HG03097 (cell line): ENCODE data around the gene THRB.

ENCODE experiments used
- ATAC-seq: cut with Tn5 transposase; IDR thresholded peaks from one replicate; pipeline ENCODE4 v1.9.1; 2021; ENCODE audit not compliant: unreplicated experiment, low FRiP score

THRB gene

GRCh38 chr3:24386458-24386857 lies 108.2 kb downstream of the THRB start:
- ATAC-seq: no peak

- no peak for ATAC-seq
These were observed 109.5 kb downstream of the THRB start for GRCh38 chr3:24385012-24385615.

- no peak for ATAC-seq
These were observed 112.0 kb downstream of the THRB start for GRCh38 chr3:24382647-24383046.

DNA sequence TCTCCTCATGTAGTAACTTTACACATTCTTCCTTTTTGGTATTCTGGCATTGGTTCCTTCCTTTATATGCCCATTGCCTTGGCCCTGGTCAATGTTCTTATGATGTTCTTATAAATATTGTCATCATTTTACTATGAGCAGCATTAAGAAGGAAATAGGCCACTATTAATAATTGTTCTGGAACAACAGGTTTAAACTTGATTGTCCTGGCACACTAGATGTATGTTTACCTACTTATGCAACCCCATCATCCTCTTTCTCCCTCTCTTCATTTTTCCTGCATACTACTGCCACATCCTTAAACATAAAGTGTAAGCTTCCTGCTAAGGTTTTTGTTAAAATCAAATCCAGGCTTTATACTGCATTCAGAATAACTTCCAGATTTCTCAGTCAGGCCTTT lies 114.7 kb downstream of the THRB start:
- no peak for ATAC-seq

- no peak for ATAC-seq
These were observed 116.3 kb downstream of the THRB start for GRCh38 chr3:24378313-24378712.

GRCh38 chr3:24377218-24377993 lies 117.2 kb downstream of the THRB start:
- no peak for ATAC-seq

GRCh38 chr3:24375947-24376384 lies 118.7 kb downstream of the THRB start:
- ATAC-seq: no peak

DNA sequence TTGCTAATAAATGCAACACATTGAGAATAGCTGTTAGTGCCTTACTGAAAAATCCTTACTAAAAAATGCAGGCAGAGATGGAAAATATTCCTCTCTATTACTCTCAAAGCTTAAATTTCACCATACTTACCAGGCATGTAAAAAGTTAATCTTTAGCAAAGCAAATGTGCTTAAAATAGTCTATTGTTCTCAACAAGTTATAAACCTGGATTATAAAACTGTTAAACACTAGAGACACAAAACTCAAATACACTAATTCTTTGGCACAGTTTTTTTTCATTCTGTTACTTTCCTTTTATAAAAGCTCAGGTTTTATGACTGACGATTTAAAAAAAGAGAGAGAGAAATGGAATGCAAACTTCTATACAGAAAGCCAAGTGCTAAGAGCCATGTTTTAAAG lies 119.8 kb downstream of the THRB start:
- ATAC-seq: no peak

- no peak for ATAC-seq
These were observed 121.3 kb downstream of the THRB start for GRCh38 chr3:24373198-24373959.

DNA sequence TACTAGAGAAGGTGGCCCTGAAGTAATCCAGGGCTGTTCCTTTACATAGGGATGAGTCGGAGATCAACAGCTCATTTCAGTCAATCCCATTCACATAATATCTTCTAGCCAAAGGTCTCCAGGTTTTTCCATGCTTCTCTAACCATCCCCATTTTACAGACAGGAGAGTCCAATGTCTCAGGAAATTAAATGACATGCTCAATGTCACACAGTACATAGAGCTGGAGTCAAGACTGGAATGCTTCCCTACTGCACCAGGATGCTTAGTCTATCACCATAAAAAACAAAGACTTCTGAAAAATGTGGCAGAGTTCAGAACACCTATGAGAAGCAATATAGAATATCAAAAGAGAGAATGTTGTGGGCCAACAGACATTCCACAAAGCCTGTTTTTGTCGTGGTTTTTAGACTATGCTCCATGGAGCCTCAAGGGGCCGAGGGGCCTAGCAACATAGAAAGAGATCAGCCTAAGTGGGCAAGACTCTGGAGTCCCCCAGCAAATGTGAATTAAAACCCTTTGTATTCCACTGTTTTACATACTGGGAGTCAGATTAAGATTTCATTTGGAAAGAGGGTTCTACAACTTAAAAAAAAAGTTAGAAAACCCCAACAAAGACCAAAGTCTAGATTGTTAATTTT lies 122.0 kb downstream of the THRB start:
- no peak for ATAC-seq

DNA sequence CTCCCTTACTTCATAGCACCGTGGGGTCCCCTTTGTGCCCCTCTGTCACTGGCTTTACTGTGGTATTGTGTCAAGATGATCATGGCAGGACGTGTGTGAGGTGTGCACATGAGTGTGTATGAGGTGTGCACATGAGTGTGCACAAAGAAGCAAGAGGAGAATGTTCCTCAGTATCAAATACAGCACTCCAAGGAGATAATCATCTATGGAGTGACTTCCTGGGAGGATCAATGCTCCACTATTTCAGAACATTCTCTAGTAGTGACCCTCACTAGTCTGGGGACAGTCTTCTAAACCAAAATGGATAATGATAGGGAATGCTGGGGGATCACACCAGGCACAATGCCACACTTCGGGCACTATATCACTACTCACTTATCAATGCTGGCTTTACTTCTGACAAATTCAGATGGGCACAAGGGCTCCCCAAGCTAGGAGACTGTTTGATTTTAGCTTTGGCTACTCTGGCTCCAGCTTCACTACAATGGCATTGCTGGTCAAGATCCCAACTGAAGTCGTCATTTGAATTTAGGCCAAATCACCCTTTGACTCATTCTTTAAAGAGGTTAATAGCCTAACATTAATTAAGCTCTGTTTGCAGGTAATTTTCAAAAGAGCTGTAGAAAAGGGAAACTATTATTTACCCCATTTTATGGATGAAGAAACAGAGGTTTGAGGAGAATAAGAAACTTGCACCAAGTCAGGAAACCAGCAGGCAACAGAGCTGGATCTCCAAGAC lies 124.1 kb downstream of the THRB start:
- no peak for ATAC-seq

- no peak for ATAC-seq
These were observed 126.0 kb downstream of the THRB start for GRCh38 chr3:24368605-24369004.

DNA sequence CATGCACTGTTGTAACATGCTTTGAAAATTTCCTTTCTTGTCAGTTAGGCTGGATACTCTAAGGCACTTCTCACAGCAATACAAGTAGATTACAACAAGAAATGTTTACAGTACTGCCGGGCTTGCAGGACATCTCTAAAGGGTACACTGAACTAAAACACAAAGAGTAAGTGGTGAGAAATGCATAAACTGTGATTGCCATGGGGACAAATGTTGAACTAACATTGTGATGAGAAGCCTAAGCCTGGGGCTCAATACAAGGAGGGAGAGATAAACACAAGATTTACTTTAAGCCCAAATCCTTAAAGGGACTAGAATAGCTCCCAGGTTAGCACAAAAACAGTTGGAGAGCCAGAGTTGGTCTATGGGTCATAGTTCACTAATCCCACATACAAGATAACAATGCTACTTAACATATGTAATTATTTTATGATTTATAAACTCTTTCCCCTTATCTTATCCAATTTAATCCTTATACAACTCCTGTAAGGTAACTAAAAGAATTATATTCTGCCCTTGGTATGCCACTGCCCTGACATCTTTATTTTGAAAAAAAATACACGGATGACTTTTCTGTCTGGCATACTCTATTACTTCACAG lies 126.9 kb downstream of the THRB start:
- ATAC-seq: no peak

- ATAC-seq: no peak
These were observed 127.4 kb downstream of the THRB start for GRCh38 chr3:24367216-24367615.

GRCh38 chr3:24365168-24365567 lies 129.5 kb downstream of the THRB start:
- ATAC-seq: no peak

- no peak for ATAC-seq
These were observed 130.3 kb downstream of the THRB start for GRCh38 chr3:24364359-24364758.

DNA sequence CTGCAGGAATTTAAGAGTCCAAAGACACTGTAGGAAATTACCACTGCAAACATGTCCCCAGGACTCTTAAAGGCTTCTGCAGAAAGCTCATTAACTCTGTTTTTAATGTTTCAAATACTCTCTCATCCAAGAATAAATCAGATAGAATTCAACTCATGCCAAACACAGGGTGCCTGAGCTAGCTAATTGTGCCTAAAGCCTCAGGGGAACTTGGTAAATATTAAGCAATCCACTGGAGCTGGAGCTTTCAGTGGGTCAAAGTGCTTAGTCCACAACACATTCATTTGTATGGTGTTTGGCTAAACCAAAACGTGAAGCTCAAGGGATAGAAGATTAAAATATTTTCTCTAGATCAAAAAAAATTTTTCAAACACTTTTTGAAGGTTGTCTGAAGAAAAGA lies 131.4 kb downstream of the THRB start:
- ATAC-seq: no peak

DNA sequence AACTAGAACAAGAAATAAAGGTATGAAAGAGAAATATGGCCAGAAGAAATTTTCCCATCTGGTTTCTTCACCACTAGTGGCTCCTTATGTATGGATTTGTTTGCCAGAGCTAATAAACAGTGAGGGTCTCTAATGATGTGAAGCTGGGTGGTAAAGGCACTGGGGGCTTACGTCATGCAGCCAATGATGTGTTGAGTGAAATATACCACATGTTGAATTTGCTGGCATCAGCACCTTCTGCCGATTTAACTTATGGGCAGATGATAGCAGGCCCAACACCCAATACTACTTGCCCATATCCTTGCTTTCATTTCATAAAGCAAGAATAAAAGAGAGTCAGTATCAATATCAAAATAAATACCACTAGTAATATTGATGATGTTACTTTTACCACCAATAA lies 133.0 kb downstream of the THRB start:
- no peak for ATAC-seq

DNA sequence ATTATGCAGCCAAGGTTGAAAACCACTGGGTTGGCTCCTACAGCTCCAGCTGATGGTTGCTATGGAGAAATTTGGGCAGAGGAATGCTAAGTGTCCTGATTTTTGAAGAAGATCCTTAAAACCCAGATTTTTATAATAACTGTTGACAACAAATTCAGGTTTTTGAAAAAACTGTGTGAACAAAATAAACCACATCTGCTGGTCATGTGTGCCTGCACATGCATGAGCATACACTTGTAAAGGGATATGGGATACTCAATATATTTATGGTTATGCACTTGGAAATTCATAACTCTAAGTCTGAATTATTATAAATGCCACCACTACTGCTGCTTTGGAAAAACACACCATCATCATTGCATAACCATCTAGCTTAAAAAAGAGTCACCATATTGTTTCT lies 133.7 kb downstream of the THRB start:
- ATAC-seq: no peak
